AG08396 (cell line): ENCODE measurements around the gene SYNJ1.
"Not testable (repeated sequence)": the region's sequence is repeated elsewhere in the genome, so short reads cannot be mapped to it uniquely, and the experiment has no call there.

ENCODE experiments used
- DNase-seq: peaks from one replicate; pipeline ENCODE4 v3.0.0; 2012; ENCODE audit warnings: low spot score, mixed read lengths

Gene SYNJ1

DNA sequence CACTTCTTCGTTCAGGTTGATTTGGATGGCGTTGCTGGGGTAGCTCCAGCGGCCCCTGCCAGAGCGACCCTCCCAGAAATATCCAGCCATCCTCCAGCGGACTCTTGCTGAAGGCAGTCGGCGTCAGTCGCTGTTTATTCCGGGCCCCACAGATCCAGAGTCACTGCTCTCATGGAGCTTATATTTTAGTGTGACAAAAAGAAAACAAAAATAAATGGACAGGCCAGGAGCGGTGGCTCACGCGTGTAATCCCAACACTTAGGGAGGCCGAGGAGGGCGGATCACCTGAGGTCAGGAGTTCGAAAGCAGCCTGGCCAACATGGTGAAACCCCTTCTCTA lies 114.8 kb downstream of the SYNJ1 start:
- no peak for DNase-seq

GRCh38 chr21:32612075-32612998 lies 115.5 kb downstream of the SYNJ1 start, which contains the start of gene CFAP298:
CFAP298 (minus strand) TSS chr21:32612377; CDS start chr21:32612243, 134 bp downstream.
- DNase-seq: peak; percentile 93

DNA sequence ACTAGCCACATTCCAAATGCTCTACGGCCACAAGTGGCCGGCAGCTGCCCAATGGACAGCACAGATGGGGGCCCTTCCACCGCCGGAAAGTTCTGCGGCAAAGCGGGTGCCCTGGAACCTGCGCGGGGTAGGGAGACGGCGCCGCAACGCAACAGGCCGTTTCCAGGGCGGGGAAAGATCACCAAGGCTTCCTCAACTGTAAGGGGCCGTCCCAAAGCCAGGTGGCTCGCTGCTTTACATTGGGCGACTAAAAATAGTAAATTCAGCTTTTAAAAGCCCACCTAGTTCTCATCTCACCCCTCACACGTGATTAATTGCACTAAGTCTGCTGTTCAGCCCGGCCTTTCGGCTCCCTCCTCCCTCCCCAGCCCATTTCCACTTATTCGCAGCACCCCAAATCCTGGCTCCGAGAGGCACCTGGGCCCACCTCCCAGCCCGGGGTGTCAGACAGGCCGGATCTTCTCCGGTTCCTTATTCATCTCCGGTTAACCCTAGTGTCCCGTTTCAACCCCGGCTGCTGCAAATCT lies 116.3 kb downstream of the SYNJ1 start:
- DNase-seq: peak; percentile 57

GRCh38 chr21:32610940-32611339 lies 116.9 kb downstream of the SYNJ1 start:
- DNase-seq: not testable (repeated sequence)

GRCh38 chr21:32608851-32609250 lies 119.0 kb downstream of the SYNJ1 start:
- DNase-seq: no peak

DNA sequence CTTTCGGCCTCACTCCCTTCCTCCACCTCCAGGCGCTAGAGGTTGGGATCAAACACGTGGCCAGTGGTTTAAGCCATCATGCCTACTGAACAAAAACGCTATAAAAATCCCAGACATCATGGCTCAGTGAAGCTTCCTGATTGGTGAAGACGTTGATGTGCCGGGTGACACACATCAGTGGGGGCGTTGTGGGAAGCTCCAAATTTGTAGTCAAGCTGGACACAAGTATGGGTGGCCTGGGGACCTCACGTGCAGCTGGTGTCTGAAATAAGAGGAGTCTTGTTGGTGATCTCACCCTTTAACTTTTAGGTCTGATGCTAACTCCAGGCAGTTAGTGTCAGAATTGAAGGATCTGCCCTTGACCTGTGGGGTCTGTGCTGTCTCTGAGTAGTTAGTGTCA lies 122.3 kb downstream of the SYNJ1 start:
- no peak for DNase-seq

DNA sequence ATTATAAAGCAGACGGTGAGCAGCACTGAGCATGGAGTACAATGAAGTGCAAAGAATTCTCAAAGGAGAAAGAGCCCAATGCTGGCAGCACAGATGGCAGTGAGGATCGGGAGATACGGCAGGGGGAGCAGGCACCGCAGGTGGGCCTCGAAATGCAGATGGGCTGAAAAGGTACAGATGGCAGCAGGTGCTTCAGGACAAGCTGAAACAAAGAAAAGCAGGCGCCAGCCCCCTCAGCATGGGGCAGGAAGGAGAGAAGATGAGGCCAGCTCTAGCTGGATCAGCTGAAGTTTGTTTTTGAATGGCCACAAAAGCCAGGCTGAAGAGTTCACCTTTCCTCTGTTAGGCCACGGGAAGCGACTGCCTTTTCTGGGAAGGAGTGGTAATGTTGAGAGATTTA lies 123.3 kb downstream of the SYNJ1 start:
- no peak for DNase-seq

- no peak for DNase-seq
Measured at GRCh38 chr21:32603131-32603530, 124.7 kb downstream of the SYNJ1 start.

DNA sequence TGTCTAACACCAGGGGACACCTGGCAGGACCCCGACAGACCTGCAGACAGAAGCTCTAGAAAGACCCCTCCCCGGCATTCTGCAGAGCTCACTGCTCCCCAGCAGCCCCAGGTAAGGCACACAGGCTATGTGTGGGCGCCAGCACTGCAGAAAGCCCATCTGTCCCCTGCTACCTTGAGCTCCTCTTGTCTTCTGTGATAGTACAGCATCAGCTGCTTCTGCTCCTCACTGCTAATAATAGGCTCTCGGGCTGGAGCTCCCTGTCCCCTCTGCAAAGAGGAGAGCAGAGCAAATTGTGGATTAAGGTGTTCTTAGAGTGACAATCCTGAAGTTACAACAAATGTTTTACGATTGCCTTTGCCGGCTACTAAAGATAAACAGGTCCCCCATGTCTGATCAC lies 125.7 kb downstream of the SYNJ1 start:
- DNase-seq: no peak

DNA sequence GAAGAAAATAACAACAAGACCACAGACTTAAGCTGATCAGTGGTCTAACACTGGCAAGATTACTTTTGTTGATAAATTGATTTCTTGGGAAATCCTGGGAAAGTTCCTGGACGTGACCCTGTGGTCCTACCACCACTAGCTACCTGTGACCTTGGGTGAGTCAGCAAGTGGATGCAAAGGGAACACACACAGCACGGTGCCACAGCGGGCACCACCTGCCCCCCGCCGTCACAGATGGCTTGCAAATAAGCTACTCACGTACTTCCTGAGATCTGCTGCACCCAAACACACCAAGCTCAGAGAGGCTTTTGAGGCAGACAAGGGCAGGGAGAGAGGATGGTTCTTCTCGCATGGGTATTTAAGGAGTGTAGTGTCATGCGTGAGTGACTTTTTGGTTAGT lies 128.3 kb downstream of the SYNJ1 start:
- no peak for DNase-seq

DNA sequence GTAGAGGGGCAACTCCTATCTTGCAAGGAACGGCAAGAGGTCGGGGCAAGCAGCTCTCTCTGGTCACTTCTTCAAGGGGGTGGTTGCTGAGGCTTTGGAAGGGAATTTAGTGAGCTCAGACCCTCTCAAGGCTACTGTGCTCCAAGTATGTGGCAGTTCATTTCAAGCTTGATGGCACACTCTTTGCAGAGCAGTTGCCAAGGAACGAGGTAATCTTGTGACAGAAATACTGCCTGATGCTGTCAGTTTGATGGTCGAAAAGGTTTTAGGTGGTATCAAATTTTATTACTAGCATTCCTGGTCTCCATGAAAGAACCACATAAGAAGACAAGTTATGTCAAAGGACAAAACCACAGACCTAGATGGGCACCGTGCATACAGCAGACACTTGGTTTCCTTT lies 128.7 kb downstream of the SYNJ1 start:
- DNase-seq: no peak

GRCh38 chr21:32597205-32597604 lies 130.6 kb downstream of the SYNJ1 start:
- peak; percentile 39 for DNase-seq

DNA sequence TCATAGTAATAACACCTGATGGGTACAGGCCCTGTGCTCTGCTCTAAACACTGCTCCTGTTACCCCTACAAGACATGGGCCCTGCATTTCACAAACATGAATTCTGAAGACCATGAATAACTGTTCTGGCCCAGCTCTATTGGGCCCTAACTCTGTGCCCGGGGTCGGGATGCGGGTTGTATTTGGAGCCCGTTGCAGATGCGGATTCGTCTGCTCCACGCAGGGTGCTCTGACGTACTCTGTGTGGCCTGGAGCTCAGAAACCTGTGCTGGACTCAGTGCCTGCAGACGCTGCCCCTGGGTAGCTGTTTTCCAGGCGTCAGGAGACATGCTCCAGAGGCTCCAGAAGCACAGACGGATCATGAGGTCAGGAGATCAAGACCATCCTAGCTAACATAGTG lies 132.4 kb downstream of the SYNJ1 start:
- no peak for DNase-seq

DNA sequence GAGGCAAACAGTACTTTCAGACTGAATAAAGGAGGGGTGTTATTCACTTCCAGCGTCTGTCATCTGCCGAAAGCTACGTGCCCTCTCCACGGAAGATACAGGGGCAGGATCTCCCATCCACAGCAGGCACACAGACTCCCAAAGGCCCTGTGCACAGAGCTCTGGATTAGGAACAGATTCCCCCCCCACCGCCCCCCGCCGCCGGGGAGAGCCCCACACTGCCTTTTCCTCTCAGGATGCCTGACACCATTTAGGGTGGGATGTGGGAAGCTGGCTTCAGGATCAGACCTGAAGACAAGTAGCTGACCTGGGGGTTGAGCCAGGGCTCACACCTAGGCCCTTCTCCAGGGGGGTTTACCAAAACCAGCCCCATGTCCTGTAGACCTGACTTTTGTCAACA lies 134.1 kb downstream of the SYNJ1 start:
- no peak for DNase-seq

GRCh38 chr21:32592929-32593502 lies 134.8 kb downstream of the SYNJ1 start:
- no peak for DNase-seq

DNA sequence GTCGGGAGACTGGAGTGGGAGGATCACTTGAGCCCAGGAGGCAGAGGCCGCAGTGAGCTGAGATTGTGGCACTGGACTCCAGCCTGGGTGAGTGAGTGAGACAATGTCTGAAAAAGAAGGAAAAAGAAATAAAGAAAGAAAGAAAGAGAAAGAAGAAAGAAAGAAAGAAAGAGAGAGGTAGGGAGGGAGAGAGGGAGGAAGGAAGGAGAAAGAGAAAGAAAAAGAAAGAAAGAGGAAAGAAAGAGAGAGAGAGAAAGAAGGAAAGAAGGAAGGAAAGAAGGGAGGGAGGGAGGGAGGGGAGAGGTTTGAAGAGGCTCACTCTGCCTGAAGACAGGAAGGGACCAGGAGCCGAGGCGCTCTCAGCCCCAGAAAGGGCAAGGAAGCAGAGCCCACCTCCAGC lies 137.7 kb downstream of the SYNJ1 start:
- DNase-seq: no peak

- DNase-seq: no peak
Measured at GRCh38 chr21:32587651-32588050, 140.2 kb downstream of the SYNJ1 start.

- no peak for DNase-seq
Measured at GRCh38 chr21:32587120-32587519, 140.7 kb downstream of the SYNJ1 start.

- DNase-seq: no peak
Measured at GRCh38 chr21:32585970-32586369, 141.8 kb downstream of the SYNJ1 start.

- no peak for DNase-seq
Measured at GRCh38 chr21:32585042-32585710, 142.6 kb downstream of the SYNJ1 start, which contains the start of gene TCP10L. TCP10L (minus strand) TSS chr21:32585523; CDS start chr21:32584304, 1,219 bp downstream.

GRCh38 chr21:32584472-32584871 lies 143.3 kb downstream of the SYNJ1 start:
- DNase-seq: no peak

DNA sequence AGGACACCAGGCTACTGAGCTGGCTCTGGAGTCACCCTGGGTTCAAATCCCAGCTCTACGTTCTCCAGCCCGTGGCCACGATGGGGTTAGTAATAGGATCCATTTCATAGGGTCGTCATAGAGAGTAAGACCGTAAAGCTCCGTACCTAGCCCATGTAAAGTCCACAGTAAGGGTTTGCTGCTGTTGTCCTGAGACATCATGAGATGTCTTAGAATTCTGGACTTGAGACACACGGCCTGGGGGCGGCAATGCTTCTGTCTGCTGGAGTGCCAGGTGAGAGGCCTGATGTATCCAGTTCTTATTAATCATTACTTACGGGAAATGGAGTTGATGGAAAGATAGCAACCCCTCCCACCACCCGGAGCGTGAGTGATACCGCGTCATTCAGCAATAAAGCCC lies 146.1 kb downstream of the SYNJ1 start:
- DNase-seq: no peak

- DNase-seq: no peak
Measured at GRCh38 chr21:32580949-32581348, 146.9 kb downstream of the SYNJ1 start.
